Neural progenitor cell (in vitro differentiated cells): ENCODE results near the gene DCAF8L2.

Source experiments
- EZH2 ChIP-seq: fragments of 200-600 bp; sonication (generic); IDR thresholded peaks from 2 replicates; pipeline ENCODE4 v1.6.1; 2017; ENCODE audit warnings: antibody characterized with exemption, mild to moderate bottlenecking, moderate library complexity
- EZH2phosphoT487 ChIP-seq: fragments of 200-600 bp; sonication (generic); IDR thresholded peaks from 2 replicates; pipeline ENCODE4 v1.6.1; 2017; ENCODE audit warnings: antibody characterized with exemption
- TF ChIP-seq, protein P1 (sequence below): fragments of 200-600 bp; sonication (generic); IDR thresholded peaks from 2 replicates; pipeline ENCODE4 v1.5.1; 2017; ENCODE audit warnings: antibody characterized with exemption, mild to moderate bottlenecking

DNA sequence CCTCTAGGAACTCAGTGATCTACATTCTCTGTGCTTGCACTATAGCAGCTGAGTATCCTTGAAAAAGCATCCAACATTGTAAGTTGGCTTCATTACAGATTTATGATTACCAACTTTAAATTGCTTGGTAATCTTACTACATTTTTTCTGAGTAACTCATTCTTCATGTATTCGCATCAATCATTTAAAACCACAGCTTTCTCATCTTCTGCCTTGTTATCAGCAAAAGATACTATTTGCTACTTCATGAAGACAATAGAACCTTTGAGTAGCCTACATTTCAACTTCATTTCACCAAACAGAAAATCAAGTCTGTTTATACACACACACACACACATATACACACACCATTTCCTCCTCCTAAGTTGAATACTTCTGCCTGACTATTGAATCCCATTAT is 6.2 kb upstream of the DCAF8L2 start:
- TF ChIP-seq, protein P1, sequence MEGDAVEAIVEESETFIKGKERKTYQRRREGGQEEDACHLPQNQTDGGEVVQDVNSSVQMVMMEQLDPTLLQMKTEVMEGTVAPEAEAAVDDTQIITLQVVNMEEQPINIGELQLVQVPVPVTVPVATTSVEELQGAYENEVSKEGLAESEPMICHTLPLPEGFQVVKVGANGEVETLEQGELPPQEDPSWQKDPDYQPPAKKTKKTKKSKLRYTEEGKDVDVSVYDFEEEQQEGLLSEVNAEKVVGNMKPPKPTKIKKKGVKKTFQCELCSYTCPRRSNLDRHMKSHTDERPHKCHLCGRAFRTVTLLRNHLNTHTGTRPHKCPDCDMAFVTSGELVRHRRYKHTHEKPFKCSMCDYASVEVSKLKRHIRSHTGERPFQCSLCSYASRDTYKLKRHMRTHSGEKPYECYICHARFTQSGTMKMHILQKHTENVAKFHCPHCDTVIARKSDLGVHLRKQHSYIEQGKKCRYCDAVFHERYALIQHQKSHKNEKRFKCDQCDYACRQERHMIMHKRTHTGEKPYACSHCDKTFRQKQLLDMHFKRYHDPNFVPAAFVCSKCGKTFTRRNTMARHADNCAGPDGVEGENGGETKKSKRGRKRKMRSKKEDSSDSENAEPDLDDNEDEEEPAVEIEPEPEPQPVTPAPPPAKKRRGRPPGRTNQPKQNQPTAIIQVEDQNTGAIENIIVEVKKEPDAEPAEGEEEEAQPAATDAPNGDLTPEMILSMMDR: no peak
- TF ChIP-seq EZH2 (no peak), EZH2phosphoT487 (no peak)
